Naive B cell (primary cell): Measurements from ENCODE around the gene FAM170B. TPM values are rescaled to one million over a fixed set of nuclear protein-coding genes. Genes with fewer than 3 reads are reported as not detected.
A peak's percentile ranks its signal among the peaks of the same experiment; 100 is the strongest.

Experiments used
- ATAC-seq, 2 donors: fragments of 150-1000 bp; cut with Tn5 transposase; 2 replicates each; pipeline ENCODE4 v1.10.0; 2021; ENCODE audit warnings: low read depth in 2 of 2, mild to moderate bottlenecking in 2 of 2, moderate library complexity in 2 of 2
- DNase-seq: peaks from one replicate; pipeline ENCODE4 v3.0.0; 2022
- H3K27ac Mint-ChIP-seq, 6 donors: one replicate each; pipeline ENCODE4 v1.8.0; 2020 to 2022; ENCODE audit warnings: mild to moderate bottlenecking in 6 of 6, mixed read lengths in 6 of 6, moderate library complexity in 5 of 6, inconsistent platforms in 2 of 6
- H3K27me3 Mint-ChIP-seq, 3 donors: one replicate each; pipeline ENCODE4 v1.8.0; 2021 to 2022; ENCODE audit warnings: mixed read lengths in 3 of 3, mild to moderate bottlenecking in 1 of 3
- H3K36me3 Mint-ChIP-seq, 2 donors: one replicate each; pipeline ENCODE4 v1.8.0; 2020 to 2022; ENCODE audit warnings: mixed read lengths in 2 of 2, inconsistent platforms in 1 of 2, mild to moderate bottlenecking in 1 of 2
- H3K4me1 Mint-ChIP-seq, 3 donors: one replicate each; pipeline ENCODE4 v1.8.0; 2020 to 2022; ENCODE audit warnings: mixed read lengths in 3 of 3, inconsistent platforms in 1 of 3, mild to moderate bottlenecking in 1 of 3, moderate library complexity in 1 of 3
- H3K4me3 Mint-ChIP-seq, 8 donors: one replicate each; pipeline ENCODE4 v1.8.0; 2020 to 2022; ENCODE audit warnings: mild to moderate bottlenecking in 8 of 8, mixed read lengths in 8 of 8, moderate library complexity in 8 of 8, inconsistent platforms in 2 of 8
- H3K9me3 Mint-ChIP-seq, 7 donors: one replicate each; pipeline ENCODE4 v1.8.0; 2020 to 2022; ENCODE audit warnings: mixed read lengths in 7 of 7, mild to moderate bottlenecking in 5 of 7, inconsistent platforms in 2 of 7, moderate library complexity in 1 of 7
- polyA plus RNA-seq, 6 donors: library from polyadenylated mRNA; unstranded; fragments of 300-500 nt; fragmentation: Illumina TruSeq; gene quantifications; one replicate each; pipeline ENCODE4 v1.2.3, GENCODE V29; 2021; ENCODE audit warnings: low read depth in 6 of 6

FAM170B gene
- polyA plus RNA-seq, 6 donors from 2014 or later: not detected

GRCh38 chr10:49173853-49174252 is 40.0 kb upstream of the FAM170B start:
- H3K9me3 Mint-ChIP-seq: no peaks in the 10 kb centered on the region
- no peak for DNase-seq
- no peaks in the 10 kb centered on the region for H3K27me3 Mint-ChIP-seq
- ATAC-seq: no peak
- H3K36me3 Mint-ChIP-seq: no peaks in the 10 kb centered on the region
- peaks cover 53 to 70% (median 66%) of the 10 kb centered on the region in 3 donors for H3K4me1 Mint-ChIP-seq
- H3K4me3 Mint-ChIP-seq: peak overlapping the region in 5 of 8 donors; percentile 46 to 75 (median 59)
- H3K27ac Mint-ChIP-seq: peak overlapping the region in 2 of 6 donors; percentile 23 to 39

DNA sequence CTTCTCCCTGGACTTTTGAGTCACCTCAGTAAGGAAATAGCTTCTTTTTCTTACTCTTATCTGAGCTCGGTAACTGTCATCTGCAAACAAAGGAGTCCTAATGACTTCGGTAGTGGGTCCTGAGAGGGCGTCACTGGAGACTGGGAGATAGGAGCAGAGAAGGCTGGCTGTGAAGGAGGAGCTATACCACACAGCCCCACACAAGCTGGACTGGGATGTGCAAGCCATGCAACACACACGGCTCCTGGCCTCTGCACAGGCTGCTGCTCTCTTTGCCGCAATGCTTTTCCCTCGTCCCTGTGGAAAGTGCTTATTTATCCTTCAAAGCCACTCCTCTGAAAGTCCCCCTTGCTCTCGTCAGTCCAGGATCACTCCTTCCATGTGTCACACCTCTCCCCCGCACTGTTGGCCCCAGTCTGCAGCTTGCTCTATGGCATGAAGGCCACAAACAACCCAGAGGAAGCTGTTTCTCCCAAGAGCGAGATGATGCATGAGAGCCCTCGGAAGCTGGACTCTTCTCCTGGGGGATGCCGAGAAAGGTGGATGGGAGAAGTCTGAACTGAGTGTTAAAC is 39.5 kb upstream of the FAM170B start:
- Mint-ChIP-seq H3K27ac (peak overlapping the region in 2 of 6 donors; percentile 43 to 44), H3K4me3 (peak overlapping the region in 1 of 8 donors; percentile 13), H3K27me3 (peaks cover 0 to 2% (median 1%) of the 10 kb centered on the region in 3 donors), H3K36me3 (no peaks in the 10 kb centered on the region), H3K4me1 (peaks cover 48 to 64% (median 62%) of the 10 kb centered on the region in 3 donors), H3K9me3 (no peaks in the 10 kb centered on the region)
- DNase-seq (no peak), ATAC-seq (no peak)

- peak overlapping the region in 1 of 6 donors; percentile 42 for H3K27ac Mint-ChIP-seq
- peaks cover 0 to 6% (median 4%) of the 10 kb centered on the region in 3 donors for H3K27me3 Mint-ChIP-seq
- ATAC-seq (no peak), DNase-seq (no peak)
- H3K36me3 Mint-ChIP-seq: no peaks in the 10 kb centered on the region
- H3K9me3 Mint-ChIP-seq: no peaks in the 10 kb centered on the region
- no peak overlapping the region for H3K4me3 Mint-ChIP-seq
- peaks cover 43 to 59% (median 58%) of the 10 kb centered on the region in 3 donors for H3K4me1 Mint-ChIP-seq
These were observed 38.9 kb upstream of the FAM170B start for GRCh38 chr10:49172777-49173132.

DNA sequence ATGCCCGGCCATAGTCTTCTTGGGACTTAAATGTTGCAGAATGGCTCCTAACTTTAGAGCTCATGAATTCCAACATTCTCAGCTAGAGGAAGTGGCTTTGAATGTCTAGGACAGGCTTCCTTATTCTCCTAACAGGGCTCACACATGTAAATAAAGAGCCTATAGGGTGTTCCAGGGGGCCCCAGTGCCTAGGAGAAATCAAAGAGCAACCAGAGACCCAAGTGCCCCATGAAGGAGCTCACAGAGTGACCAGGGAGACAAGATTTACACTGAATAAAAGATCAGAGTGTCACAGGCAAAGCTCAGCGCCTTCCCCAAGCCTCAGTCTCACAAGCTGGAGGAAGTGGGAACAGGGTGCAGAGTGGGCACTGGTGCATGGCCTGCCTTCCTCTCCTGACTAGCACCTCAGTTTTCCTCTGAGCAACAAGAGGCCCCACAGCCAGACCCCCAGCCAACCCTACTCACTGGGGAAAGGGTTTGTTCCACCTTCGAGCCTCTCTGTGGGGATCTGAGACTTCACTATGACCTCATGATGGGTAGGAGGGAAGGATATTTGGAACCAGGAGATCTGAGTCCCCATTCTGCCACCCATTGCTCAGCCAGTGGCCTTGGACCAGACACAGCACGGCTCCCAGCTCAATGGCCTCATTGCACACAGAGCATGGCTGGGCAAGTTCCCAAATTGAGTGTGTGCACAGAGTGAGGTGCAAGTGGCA is 38.4 kb upstream of the FAM170B start:
- Mint-ChIP-seq H3K4me3 (peak overlapping the region in 1 of 8 donors; percentile 33), H3K9me3 (no peaks in the 10 kb centered on the region), H3K27me3 (peaks cover 0 to 6% (median 4%) of the 10 kb centered on the region in 3 donors), H3K36me3 (no peaks in the 10 kb centered on the region), H3K27ac (peak overlapping the region in 2 of 6 donors; percentile 42 to 87), H3K4me1 (peaks cover 40 to 53% (median 53%) of the 10 kb centered on the region in 3 donors)
- DNase-seq: no peak
- ATAC-seq: no peak

GRCh38 chr10:49171326-49172060 is 37.7 kb upstream of the FAM170B start:
- H3K27me3 Mint-ChIP-seq: peaks cover 0 to 6% (median 6%) of the 10 kb centered on the region in 3 donors
- ATAC-seq (no peak), DNase-seq (no peak)
- H3K4me3 Mint-ChIP-seq: no peak overlapping the region
- H3K36me3 Mint-ChIP-seq: no peaks in the 10 kb centered on the region
- H3K9me3 Mint-ChIP-seq: no peaks in the 10 kb centered on the region
- H3K4me1 Mint-ChIP-seq: peaks cover 36 to 49% (median 48%) of the 10 kb centered on the region in 3 donors
- H3K27ac Mint-ChIP-seq: peak overlapping the region in 1 of 6 donors; percentile 87

GRCh38 chr10:49170632-49171325 is 37.0 kb upstream of the FAM170B start:
- Mint-ChIP-seq H3K36me3 (no peaks in the 10 kb centered on the region), H3K4me3 (no peak overlapping the region), H3K27ac (no peak overlapping the region), H3K27me3 (peaks cover 0 to 9% (median 6%) of the 10 kb centered on the region in 3 donors), H3K4me1 (peaks cover 32 to 46% (median 44%) of the 10 kb centered on the region in 3 donors), H3K9me3 (no peaks in the 10 kb centered on the region)
- no peak for DNase-seq
- ATAC-seq: no peak

DNA sequence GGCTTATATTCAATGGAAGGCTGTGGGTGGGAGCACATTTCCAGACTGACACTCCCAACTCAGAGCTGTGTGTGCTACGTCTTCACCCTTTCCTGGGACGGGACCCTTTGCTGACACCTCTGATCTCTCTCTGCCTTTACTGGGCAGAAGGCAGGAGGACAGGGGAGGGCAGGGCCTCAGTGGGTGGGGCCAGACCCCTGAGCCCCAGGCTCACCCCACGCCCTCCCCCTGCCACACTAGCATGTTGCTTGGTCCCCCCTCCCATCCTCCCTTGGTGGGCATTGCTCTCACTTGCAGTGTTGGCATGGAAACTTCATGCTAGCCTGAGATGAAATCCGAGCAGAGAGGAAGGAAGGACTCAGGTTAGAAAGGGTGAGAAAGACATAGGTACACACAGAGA is 36.0 kb upstream of the FAM170B start:
- Mint-ChIP-seq H3K27me3 (peaks cover 0 to 9% (median 6%) of the 10 kb centered on the region in 3 donors), H3K9me3 (no peaks in the 10 kb centered on the region), H3K4me3 (no peak overlapping the region), H3K27ac (no peak overlapping the region), H3K36me3 (no peaks in the 10 kb centered on the region), H3K4me1 (peaks cover 31 to 39% (median 38%) of the 10 kb centered on the region in 3 donors)
- DNase-seq (no peak), ATAC-seq (no peak)

DNA sequence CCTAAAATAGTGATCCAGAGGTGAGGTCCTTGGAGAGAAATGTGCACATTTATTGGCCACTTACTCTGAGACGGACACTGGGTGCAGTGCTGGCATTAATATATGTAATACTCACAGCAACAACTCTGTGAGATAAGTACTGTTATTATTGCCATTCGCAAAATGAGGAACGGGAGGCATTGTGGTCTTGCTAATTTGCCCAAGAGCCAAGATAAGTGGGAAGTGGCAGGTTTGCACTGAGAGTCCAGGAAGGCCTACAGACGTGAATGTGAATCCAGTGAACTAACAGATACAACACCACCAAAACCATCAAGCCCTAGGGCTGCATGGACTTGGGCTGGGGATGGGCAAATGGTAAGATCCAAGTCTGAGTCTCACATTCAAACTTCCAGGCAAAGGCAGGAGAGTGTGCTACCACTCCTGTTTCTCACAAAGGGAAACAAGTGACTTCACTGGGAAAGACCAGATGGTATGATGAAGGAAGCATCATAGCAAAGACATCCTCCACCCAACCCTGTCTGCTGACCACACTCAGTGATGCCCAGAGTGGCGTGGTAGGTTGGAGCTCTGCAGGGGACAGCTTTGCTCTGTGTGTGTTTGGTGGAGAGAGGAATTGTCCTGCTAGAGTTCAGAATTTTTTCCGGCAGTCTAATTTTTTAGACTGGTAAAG is 35.1 kb upstream of the FAM170B start:
- DNase-seq (no peak), ATAC-seq (no peak)
- Mint-ChIP-seq H3K4me3 (peak overlapping the region in 1 of 8 donors; percentile 57), H3K4me1 (peaks cover 29 to 38% (median 38%) of the 10 kb centered on the region in 3 donors), H3K36me3 (no peaks in the 10 kb centered on the region), H3K27me3 (peaks cover 0 to 13% (median 6%) of the 10 kb centered on the region in 3 donors), H3K27ac (peak overlapping the region in 1 of 6 donors; percentile 2), H3K9me3 (no peaks in the 10 kb centered on the region)

DNA sequence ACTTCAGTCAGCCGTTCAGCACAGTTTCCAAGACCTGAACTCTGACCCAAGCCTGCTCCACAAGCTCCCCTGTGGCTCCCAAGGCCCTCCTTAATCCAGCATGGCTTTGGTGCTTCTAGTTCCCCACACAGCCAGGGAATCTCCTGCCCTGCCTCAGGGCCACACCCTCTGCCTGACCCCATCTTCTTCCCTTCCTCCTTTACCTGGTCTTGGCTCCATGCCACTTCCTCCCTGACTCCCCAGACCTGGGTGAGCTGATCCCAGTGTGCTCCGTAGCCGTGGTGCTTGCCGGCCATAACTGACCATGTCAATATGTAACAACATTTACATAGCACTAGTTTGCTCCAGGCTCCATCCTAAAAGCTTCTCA is 34.3 kb upstream of the FAM170B start:
- H3K36me3 Mint-ChIP-seq: no peaks in the 10 kb centered on the region
- no peak for DNase-seq
- H3K27me3 Mint-ChIP-seq: peaks cover 0 to 13% (median 6%) of the 10 kb centered on the region in 3 donors
- H3K9me3 Mint-ChIP-seq: no peaks in the 10 kb centered on the region
- ATAC-seq: no peak
- peaks cover 24 to 32% (median 31%) of the 10 kb centered on the region in 3 donors for H3K4me1 Mint-ChIP-seq
- no peak overlapping the region for H3K4me3 Mint-ChIP-seq
- peak overlapping the region in 1 of 6 donors; percentile 27 for H3K27ac Mint-ChIP-seq

GRCh38 chr10:49167425-49168170 is 33.8 kb upstream of the FAM170B start:
- Mint-ChIP-seq H3K4me3 (no peak overlapping the region), H3K27me3 (peaks cover 0 to 13% (median 6%) of the 10 kb centered on the region in 3 donors), H3K27ac (no peak overlapping the region), H3K36me3 (no peaks in the 10 kb centered on the region), H3K4me1 (peaks cover 24 to 26% (median 26%) of the 10 kb centered on the region in 3 donors), H3K9me3 (no peaks in the 10 kb centered on the region)
- no peak for ATAC-seq
- no peak for DNase-seq

DNA sequence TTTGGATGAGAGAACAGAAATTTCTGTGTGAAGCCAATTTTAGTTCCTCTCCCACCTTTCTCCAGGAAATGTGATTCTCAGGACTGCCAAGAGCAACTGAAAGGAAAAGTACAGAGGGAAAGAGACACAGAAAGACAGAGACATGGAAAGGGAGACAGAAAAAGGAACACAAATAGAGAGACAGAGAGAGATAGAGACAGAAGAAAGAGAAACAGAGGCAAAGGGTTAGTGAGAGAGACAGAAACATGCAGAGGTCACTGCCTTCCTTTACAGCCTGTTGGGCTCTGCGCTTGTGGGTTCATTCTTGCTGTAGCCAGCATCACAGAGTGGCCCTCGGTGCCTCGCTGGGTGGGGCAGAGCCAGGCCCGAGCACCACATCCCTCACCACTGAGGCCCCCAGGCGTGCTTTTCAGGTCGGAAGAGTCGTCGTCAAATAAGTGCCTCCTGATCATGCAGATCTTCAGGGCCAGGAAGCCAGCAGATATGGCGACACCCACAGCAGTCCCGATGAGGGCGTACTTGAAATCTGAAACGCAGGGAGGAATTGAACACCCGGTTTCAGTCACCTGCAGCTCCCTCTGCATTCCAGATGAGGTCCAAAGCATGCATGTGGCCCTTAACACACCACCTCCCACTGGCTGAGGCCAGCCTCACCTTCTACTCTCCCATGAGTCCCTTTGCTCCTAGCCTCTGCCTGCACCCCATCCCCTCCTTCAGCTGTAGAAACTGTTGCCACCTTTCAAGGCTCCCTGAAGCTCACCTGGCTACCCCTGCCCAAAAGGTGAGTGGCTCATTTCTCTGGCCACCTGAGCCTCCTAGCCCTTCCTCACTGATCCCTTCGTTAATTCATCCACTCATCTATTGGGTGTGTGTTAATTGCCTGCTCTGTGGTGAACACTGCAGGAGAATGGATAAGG is 32.9 kb upstream of the FAM170B start:
- ATAC-seq: no peak
- Mint-ChIP-seq H3K27ac (peak overlapping the region in 2 of 6 donors; percentile 48 to 68), H3K4me1 (peaks cover 15 to 18% (median 17%) of the 10 kb centered on the region in 3 donors), H3K27me3 (peaks cover 0 to 13% (median 6%) of the 10 kb centered on the region in 3 donors), H3K4me3 (no peak overlapping the region), H3K36me3 (no peaks in the 10 kb centered on the region), H3K9me3 (no peaks in the 10 kb centered on the region)
- DNase-seq: no peak
